Medulla oblongata (tissue), 1 donor: Measurements from ENCODE around the gene TBX2.
"Not testable (repeated sequence)": the region's sequence is repeated elsewhere in the genome, so short reads cannot be mapped to it uniquely, and the experiment has no call there.

Source experiments
- DNase-seq: peaks from one replicate; pipeline ENCODE4 v3.0.0-alpha.2; 2015; ENCODE audit errors: extremely low spot score

TBX2 gene

GRCh38 chr17:61399131-61400065 is at the start of gene TBX2:
Gene TBX2 (plus strand): TSS chr17:61399843. CDS start chr17:61400177, 334 bp downstream.
- no peak for DNase-seq

- no peak for DNase-seq
Measured at GRCh38 chr17:61351745-61352407, 47.8 kb upstream of the TBX2 start.

- DNase-seq, result no peak
Measured at GRCh38 chr17:61352408-61352770, 47.3 kb upstream of the TBX2 start.

GRCh38 chr17:61352781-61353491 is 46.7 kb upstream of the TBX2 start:
- no peak for DNase-seq

GRCh38 chr17:61353615-61354014 is 46.0 kb upstream of the TBX2 start:
- no peak for DNase-seq

- no peak for DNase-seq
Measured at GRCh38 chr17:61354895-61355874, 44.5 kb upstream of the TBX2 start.

GRCh38 chr17:61357061-61357460 is 42.6 kb upstream of the TBX2 start:
- DNase-seq, result not testable (repeated sequence)

GRCh38 chr17:61359513-61359912 is 40.1 kb upstream of the TBX2 start:
- DNase-seq, result not testable (repeated sequence)

GRCh38 chr17:61360318-61360943 is 39.2 kb upstream of the TBX2 start:
- DNase-seq, result no peak

- DNase-seq, result no peak
Measured at GRCh38 chr17:61361084-61361483, 38.6 kb upstream of the TBX2 start.

- DNase-seq, result no peak
Measured at GRCh38 chr17:61362396-61362795, 37.2 kb upstream of the TBX2 start.

GRCh38 chr17:61362852-61363600 is 36.6 kb upstream of the TBX2 start:
- DNase-seq, result no peak

- no peak for DNase-seq
Measured at GRCh38 chr17:61363601-61364462, 35.8 kb upstream of the TBX2 start.

- DNase-seq, result no peak
Measured at GRCh38 chr17:61364463-61364846, 35.2 kb upstream of the TBX2 start.

- DNase-seq, result no peak
Measured at GRCh38 chr17:61366076-61366714, 33.4 kb upstream of the TBX2 start.

- no peak for DNase-seq
Measured at GRCh38 chr17:61366715-61367413, 32.8 kb upstream of the TBX2 start.

- DNase-seq, result no peak
Measured at GRCh38 chr17:61368049-61368831, 31.4 kb upstream of the TBX2 start.
